ENCODE results near the gene NIM1K. TPM values are rescaled to one million over a fixed set of nuclear protein-coding genes. Genes with fewer than 3 reads are reported as not detected.

Gene NIM1K
- total RNA-seq, 1 experiment from 2014 or later, result 0.26 TPM

DNA sequence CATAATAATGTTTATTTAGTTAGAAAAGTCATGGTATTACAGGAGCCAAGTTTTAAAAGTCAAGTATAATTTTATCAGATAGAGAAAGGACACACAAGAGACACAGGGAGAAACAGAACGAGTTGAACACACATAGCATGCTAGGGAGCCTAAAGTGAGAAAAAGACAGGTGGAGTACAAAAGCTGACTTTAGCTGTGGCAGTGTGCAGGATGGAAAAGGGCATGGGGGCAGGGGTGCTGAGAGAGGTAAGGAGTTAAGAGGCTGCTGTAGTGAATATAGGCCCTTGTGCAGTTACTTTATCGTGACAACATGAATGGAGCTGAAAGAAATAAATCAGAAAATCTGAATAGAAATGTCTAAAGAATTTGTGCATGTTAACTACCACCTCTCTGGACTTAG is 103.2 kb downstream of the NIM1K start:
- Mint-ChIP-seq H3K4me1 (ENCODE audit: low read depth, unreplicated experiment) (peaks cover 27% of the 10 kb centered on the region), H3K36me3 (ENCODE audit: insufficient read depth, unreplicated experiment) (peaks cover 97% of the 10 kb centered on the region), H3K27ac (ENCODE audit: unreplicated experiment) (peak overlapping the region; percentile 65), H3K27me3 (ENCODE audit: unreplicated experiment) (no peaks in the 10 kb centered on the region), H3K4me3 (ENCODE audit: low read depth, unreplicated experiment) (no peak overlapping the region), H3K9me3 (ENCODE audit: low read depth, unreplicated experiment) (no peaks in the 10 kb centered on the region)
- BruUV-seq (replicated peaks), result no TSS peak
- intact Hi-C loops (cut with micrococcal nuclease; ENCODE audit: unreplicated experiment), result loop anchor here (2.0 kb wide), 1 partner anchor 14 kb away; no protein-coding TSS in a partner anchor
- CTCF ChIA-PET, result interaction anchor here (0.8 kb wide), 1 partner anchor 18 kb away, joined by 3 read pairs; the partner anchor contains the start of gene HMGCS1
- no peak for DNase-seq
- TF ChIP-seq, protein P1, sequence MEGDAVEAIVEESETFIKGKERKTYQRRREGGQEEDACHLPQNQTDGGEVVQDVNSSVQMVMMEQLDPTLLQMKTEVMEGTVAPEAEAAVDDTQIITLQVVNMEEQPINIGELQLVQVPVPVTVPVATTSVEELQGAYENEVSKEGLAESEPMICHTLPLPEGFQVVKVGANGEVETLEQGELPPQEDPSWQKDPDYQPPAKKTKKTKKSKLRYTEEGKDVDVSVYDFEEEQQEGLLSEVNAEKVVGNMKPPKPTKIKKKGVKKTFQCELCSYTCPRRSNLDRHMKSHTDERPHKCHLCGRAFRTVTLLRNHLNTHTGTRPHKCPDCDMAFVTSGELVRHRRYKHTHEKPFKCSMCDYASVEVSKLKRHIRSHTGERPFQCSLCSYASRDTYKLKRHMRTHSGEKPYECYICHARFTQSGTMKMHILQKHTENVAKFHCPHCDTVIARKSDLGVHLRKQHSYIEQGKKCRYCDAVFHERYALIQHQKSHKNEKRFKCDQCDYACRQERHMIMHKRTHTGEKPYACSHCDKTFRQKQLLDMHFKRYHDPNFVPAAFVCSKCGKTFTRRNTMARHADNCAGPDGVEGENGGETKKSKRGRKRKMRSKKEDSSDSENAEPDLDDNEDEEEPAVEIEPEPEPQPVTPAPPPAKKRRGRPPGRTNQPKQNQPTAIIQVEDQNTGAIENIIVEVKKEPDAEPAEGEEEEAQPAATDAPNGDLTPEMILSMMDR (IDR thresholded peaks at IDR 0.05; ENCODE audit: unreplicated experiment), result no peak

DNA sequence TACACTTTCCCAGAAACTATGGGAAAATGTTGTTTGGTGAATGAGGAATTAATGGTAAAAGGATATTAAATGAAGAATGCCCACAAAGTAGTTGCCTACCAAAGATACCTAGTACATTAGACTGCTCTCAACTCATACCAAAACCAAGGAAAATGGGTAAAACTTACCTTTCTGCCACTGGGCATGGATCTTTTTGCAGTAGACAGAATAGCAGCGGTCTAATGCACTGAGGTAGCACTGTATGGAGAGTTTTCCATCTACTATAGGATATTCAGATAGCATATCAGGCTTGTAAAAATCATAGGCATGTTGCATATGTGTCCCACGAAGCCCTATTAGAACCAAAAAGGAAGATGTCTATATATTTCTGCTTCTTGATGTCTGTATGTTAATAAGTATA is 104.8 kb downstream of the NIM1K start:
- CTCF ChIA-PET, result no interaction called here
- H3K27me3 Mint-ChIP-seq (ENCODE audit: unreplicated experiment), result no peaks in the 10 kb centered on the region
- no peak overlapping the region for H3K4me3 Mint-ChIP-seq (ENCODE audit: low read depth, unreplicated experiment)
- intact Hi-C loops (cut with micrococcal nuclease; ENCODE audit: unreplicated experiment), result no loop called here
- no peaks in the 10 kb centered on the region for H3K9me3 Mint-ChIP-seq (ENCODE audit: low read depth, unreplicated experiment)
- peaks cover 32% of the 10 kb centered on the region for H3K4me1 Mint-ChIP-seq (ENCODE audit: low read depth, unreplicated experiment)
- peaks cover 99% of the 10 kb centered on the region for H3K36me3 Mint-ChIP-seq (ENCODE audit: insufficient read depth, unreplicated experiment)
- H3K27ac Mint-ChIP-seq (ENCODE audit: unreplicated experiment), result no peak overlapping the region
- TF ChIP-seq, protein P1 (IDR thresholded peaks at IDR 0.05; ENCODE audit: unreplicated experiment), result no peak
- no peak for DNase-seq
- BruUV-seq (replicated peaks), result no TSS peak

DNA sequence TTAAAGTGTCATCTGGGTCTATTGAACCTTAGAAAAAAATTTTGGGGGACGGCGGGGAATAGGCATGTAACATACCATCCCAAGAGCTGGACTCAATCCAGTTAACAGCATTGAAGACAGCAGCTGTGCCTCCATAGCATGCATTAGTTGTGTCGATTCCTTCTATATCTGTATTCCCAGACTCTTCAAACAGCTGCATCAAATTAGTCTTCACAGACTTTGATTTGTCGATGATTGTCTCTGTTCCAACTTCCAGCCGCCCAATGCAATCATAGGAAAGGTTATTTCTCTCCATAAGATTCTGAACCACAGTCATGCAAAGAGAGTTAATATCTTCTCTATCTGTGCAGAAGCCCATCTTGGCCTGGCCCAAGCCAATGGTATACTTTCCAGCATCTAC is 106.4 kb downstream of the NIM1K start:
- CTCF ChIA-PET, result no interaction called here
- no peak for DNase-seq
- Mint-ChIP-seq H3K27me3 (ENCODE audit: unreplicated experiment) (no peaks in the 10 kb centered on the region), H3K27ac (ENCODE audit: unreplicated experiment) (no peak overlapping the region), H3K4me1 (ENCODE audit: low read depth, unreplicated experiment) (peaks cover 48% of the 10 kb centered on the region), H3K36me3 (ENCODE audit: insufficient read depth, unreplicated experiment) (peaks cover 99% of the 10 kb centered on the region), H3K4me3 (ENCODE audit: low read depth, unreplicated experiment) (no peak overlapping the region), H3K9me3 (ENCODE audit: low read depth, unreplicated experiment) (no peaks in the 10 kb centered on the region)
- intact Hi-C loops (cut with micrococcal nuclease; ENCODE audit: unreplicated experiment), result no loop called here
- no TSS peak for BruUV-seq (replicated peaks)
- TF ChIP-seq, protein P1 (IDR thresholded peaks at IDR 0.05; ENCODE audit: unreplicated experiment), result no peak

DNA sequence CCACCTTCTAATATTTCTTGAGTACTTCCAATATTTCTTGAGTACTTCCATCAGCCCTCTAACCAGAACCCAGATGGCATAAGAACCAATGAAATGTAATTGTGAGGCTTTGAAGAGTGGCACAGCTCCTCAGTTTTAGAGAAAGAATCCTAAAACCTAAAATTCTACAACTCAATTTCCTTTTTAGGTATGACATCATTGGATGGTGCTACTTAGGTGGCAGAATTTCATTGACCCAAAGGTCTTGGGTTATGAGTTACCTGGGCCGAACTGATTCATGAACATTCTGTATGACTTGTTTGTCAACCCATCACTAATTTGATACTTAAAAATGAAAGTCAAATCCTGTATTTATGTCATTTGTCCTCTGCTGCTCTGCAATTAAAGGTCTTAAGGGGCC is 108.1 kb downstream of the NIM1K start:
- Mint-ChIP-seq H3K27me3 (ENCODE audit: unreplicated experiment) (no peaks in the 10 kb centered on the region), H3K4me1 (ENCODE audit: low read depth, unreplicated experiment) (peaks cover 42% of the 10 kb centered on the region), H3K36me3 (ENCODE audit: insufficient read depth, unreplicated experiment) (peaks cover 98% of the 10 kb centered on the region), H3K4me3 (ENCODE audit: low read depth, unreplicated experiment) (no peak overlapping the region), H3K27ac (ENCODE audit: unreplicated experiment) (no peak overlapping the region), H3K9me3 (ENCODE audit: low read depth, unreplicated experiment) (no peaks in the 10 kb centered on the region)
- BruUV-seq (replicated peaks), result no TSS peak
- intact Hi-C loops (cut with micrococcal nuclease; ENCODE audit: unreplicated experiment), result loop anchor here (10.0 kb wide), 1 partner anchor 305 kb away; no protein-coding TSS in a partner anchor
- CTCF ChIA-PET, result interaction anchor here (1.1 kb wide), 1 partner anchor 10 kb away, joined by 4 read pairs; no protein-coding TSS in a partner anchor
- no peak for DNase-seq
- TF ChIP-seq, protein P1 (IDR thresholded peaks at IDR 0.05; ENCODE audit: unreplicated experiment), result no peak
